ENCODE results near the gene OXER1.

Gene OXER1

DNA sequence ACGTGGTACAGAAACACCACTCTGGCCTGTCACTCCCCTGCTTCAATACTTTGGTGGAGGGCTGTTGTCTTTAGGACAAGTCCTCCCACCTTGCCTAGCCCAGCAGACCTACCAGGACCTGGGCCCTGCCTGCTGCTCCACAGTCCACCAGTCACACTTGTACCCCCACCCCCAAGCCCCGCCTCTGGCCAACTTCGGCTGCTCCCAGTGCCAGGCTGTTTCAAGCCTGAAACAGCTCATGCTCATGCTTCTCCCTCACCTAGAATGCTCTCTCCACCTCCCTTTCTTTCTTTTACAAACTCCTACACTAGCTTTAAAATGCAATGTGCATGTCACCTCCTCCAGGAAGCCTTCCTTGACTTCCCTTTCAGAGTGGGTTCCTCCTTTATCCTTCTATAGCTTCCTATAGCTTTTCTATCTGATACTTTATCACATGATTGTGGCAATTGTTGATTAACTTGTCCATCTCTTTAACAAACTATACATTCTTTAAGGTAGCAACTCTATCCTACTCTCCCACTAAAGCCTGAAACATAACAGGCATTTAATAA, 4.8 kb upstream of the OXER1 start:
- peaks cover 6% of the 10 kb centered on the region; the same call in 1 of the 2 replicates for H3K4me1 ChIP-seq (ENCODE audit: control insufficient read depth, insufficient read depth, low read length)
- no peaks in the 10 kb centered on the region for H3K9me3 ChIP-seq (ENCODE audit: control insufficient read depth, insufficient read depth, low read depth, low read length)
- no peak overlapping the region for H3K9ac ChIP-seq (ENCODE audit: low read length)
- no peak overlapping the region for H3K27ac ChIP-seq (ENCODE audit: low read depth, low read length)
- no peaks in the 10 kb centered on the region for H3K27me3 ChIP-seq (ENCODE audit: control insufficient read depth, insufficient read depth, low read length)
- H3K36me3 ChIP-seq (ENCODE audit: control insufficient read depth, insufficient read depth, low read length), result no peaks in the 10 kb centered on the region
- H3K4me3 ChIP-seq (ENCODE audit: low read depth, low read length), result no peak overlapping the region

DNA sequence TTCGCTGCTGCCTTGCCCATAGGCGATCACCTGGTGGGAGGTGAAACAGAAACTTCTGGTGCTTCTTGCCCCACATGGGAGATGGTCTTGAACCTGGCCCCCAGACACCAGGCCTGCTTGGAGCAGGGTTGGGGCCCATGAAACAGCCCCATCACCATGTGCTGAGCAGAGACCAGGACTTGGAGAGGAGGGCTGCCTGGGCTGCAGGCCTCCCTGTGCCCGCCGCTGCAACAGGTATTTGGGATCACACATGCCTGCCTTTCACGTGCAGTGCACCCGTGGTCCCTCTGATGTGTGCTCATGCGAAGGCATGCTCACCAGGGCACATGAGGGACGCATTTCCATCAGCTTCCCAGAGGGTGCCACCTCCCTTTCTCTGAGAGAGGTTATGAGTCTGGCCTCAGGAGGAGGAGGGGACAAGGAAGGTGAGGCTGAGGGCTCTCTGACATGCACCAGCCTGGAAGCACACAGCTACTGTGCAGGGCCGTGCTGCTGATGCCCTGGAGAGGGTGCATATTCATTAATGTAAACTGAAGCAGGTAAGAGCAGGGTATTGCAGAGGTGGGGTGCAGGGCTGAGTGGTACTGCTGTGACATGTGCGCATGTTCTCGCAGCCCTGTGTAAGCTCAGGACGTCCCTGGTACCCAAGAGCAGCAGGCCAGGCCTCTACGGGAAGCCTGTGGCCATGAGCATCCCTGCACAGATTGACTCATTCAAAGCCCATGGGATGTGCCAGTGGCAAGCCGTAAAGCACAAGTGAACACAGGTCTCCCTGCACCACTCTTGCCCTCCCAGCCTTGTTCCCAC, 4.2 kb upstream of the OXER1 start:
- H3K27me3 ChIP-seq (ENCODE audit: control insufficient read depth, insufficient read depth, low read length), result no peaks in the 10 kb centered on the region
- H3K9me3 ChIP-seq (ENCODE audit: control insufficient read depth, insufficient read depth, low read depth, low read length), result no peaks in the 10 kb centered on the region

DNA sequence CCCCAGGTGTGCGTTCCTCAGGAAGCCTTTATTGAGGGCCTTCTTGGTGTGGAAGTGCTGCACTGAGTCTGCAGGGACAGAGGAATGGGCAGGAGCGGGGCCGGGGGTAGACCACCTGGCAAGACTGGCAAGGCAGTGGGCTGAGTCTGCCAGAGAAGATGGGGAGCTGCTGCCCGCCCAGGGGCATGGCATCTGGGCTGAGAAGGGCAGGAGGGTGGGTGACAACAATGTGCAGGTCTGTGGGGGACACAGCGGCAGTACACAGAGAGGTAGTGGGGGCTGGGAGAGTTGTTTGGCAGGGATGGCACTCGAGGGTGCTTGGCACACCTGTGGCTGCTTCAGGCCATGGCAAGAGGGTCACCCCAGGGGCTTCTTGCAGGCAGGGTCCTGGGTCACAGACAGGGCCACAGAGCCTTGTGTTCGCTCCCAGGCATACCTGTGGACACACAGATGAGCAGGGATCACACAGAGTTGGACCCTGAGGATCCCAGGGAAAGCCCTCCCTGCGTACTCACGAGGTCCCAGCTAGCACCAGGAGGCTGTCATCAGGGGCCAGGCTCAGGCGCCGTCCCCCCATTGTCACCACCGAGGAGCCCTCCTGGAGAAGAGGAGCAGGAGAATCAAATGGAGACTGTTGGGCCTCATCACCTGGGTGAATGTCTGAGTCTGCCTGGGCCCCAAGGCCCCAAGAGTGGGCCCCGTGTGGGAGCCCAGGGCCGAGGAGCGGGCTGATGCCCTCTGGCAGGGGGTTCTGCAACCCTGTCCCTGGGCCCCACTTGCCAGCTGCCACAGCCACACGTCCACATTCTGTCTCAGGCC, 3.4 kb upstream of the OXER1 start:
- Histone ChIP-seq H3K9ac (ENCODE audit: low read length) (no peak overlapping the region), H3K27ac (ENCODE audit: low read depth, low read length) (no peak overlapping the region), H3K27me3 (ENCODE audit: control insufficient read depth, insufficient read depth, low read length) (no peaks in the 10 kb centered on the region), H3K4me1 (ENCODE audit: control insufficient read depth, insufficient read depth, low read length) (no peaks in the 10 kb centered on the region; the same call in 1 of the 2 replicates), H3K4me3 (ENCODE audit: low read depth, low read length) (no peak overlapping the region), H3K9me3 (ENCODE audit: control insufficient read depth, insufficient read depth, low read depth, low read length) (no peaks in the 10 kb centered on the region), H3K36me3 (ENCODE audit: control insufficient read depth, insufficient read depth, low read length) (no peaks in the 10 kb centered on the region)

More for the DNA sequence above, 4.2 kb upstream of the OXER1 start:
- H3K4me1 ChIP-seq (ENCODE audit: control insufficient read depth, insufficient read depth, low read length), result peaks cover 3% of the 10 kb centered on the region; the same call in 1 of the 2 replicates
- no peak overlapping the region for H3K4me3 ChIP-seq (ENCODE audit: low read depth, low read length)
- H3K36me3 ChIP-seq (ENCODE audit: control insufficient read depth, insufficient read depth, low read length), result no peaks in the 10 kb centered on the region
- no peak overlapping the region for H3K9ac ChIP-seq (ENCODE audit: low read length)
- no peak overlapping the region for H3K27ac ChIP-seq (ENCODE audit: low read depth, low read length)

DNA sequence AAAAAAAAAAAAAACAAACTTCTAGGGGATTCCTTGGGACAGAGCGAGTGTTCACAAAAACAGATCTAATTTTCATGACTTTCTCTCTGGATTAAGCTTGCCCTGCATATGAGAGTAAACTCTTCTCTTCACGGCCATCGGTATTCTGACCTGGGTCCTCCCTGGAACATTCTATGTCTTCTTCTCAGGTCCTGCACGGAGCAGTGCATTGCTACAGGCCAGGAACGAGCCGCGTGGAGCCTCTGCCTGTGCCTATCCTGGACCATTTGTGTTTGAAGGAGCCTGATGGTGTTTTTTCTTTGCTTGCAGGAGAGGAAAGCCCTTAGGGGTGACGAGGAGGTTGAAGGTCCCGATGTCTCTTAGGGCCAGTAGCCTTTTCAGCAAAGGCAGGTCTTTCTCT, 1.8 kb upstream of the OXER1 start:
- Histone ChIP-seq H3K9ac (ENCODE audit: low read length) (no peak overlapping the region), H3K4me3 (ENCODE audit: low read depth, low read length) (no peak overlapping the region), H3K4me1 (ENCODE audit: control insufficient read depth, insufficient read depth, low read length) (no peaks in the 10 kb centered on the region; the same call in 1 of the 2 replicates), H3K36me3 (ENCODE audit: control insufficient read depth, insufficient read depth, low read length) (no peaks in the 10 kb centered on the region), H3K9me3 (ENCODE audit: control insufficient read depth, insufficient read depth, low read depth, low read length) (no peaks in the 10 kb centered on the region), H3K27me3 (ENCODE audit: control insufficient read depth, insufficient read depth, low read length) (no peaks in the 10 kb centered on the region), H3K27ac (ENCODE audit: low read depth, low read length) (no peak overlapping the region)

DNA sequence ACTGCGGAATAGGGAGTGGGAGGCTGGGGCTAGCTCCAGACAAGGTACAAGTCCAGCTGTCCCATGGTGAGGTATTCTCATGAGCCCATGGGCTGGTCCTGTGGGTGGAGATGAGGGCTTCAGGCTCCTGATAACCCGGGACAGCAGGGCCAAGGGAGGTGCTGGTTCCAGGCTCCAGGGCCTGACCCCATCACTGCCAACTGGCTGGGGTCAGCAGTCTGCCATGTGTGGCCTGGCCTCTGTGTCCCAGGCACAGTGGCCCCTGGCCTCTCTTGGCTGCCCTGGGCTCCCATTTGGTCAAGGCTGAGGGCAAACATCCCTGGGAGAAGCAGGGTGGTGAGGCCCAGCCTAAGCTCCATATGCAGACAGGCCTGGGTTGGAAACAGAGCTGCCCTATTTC, 966 bp upstream of the OXER1 start:
- Histone ChIP-seq H3K9me3 (ENCODE audit: control insufficient read depth, insufficient read depth, low read depth, low read length) (no peaks in the 10 kb centered on the region), H3K9ac (ENCODE audit: low read length) (no peak overlapping the region)

DNA sequence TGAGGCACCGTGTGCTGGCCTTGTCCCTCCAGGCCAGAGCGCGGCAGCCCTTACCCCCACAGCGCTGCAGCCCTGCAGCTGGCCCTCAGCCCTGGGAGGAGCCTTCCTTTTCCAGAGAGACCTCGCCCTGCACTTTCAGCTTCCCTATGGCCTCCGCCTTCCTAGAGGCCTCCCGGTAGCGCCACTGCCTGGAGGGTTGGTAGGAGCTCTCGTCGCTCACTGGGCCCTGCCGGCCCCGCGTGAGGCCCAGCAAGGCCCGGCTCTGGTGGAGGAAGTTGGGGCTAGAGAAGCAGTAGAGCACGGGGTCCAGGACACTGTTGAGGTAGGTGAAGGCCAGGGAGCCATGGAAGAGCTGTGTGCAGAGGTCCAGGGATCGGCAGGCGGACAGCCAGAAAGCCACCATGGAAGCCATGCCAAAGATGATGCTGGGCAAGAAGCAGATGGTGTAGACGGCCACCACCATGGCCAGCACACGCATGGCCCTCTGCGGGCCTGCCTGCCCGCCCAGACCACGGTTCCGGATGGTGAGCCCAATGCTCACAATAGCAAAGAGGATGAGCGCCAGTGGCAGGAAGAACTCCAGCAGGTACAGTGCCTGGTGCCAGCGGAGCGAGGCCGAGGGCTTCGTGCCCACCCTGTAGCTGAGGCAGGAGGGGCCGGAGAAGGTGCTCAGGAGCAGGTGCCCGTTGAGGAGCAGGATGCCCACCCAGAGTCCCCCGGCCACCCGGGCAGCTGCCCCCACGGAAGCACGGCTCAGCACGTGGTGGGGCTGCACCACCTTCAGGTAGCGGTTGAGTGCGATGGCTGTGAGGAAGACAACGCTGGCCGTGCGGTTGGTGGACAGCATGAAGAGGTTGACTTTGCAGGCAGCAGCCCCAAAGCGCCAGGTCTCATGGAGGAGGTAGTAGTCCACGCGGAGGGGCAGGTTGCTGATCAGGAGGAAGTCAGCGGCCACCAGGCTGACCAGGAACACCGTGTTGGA, 821 bp downstream of the OXER1 start:
- Histone ChIP-seq H3K9ac (ENCODE audit: low read length) (no peak overlapping the region), H3K36me3 (ENCODE audit: control insufficient read depth, insufficient read depth, low read length) (no peaks in the 10 kb centered on the region), H3K4me1 (ENCODE audit: control insufficient read depth, insufficient read depth, low read length) (no peaks in the 10 kb centered on the region; the same call in 1 of the 2 replicates), H3K27me3 (ENCODE audit: control insufficient read depth, insufficient read depth, low read length) (no peaks in the 10 kb centered on the region), H3K4me3 (ENCODE audit: low read depth, low read length) (no peak overlapping the region), H3K9me3 (ENCODE audit: control insufficient read depth, insufficient read depth, low read depth, low read length) (no peaks in the 10 kb centered on the region), H3K27ac (ENCODE audit: low read depth, low read length) (no peak overlapping the region)

More for the DNA sequence above, 966 bp upstream of the OXER1 start:
- Histone ChIP-seq H3K4me3 (ENCODE audit: low read depth, low read length) (no peak overlapping the region), H3K27me3 (ENCODE audit: control insufficient read depth, insufficient read depth, low read length) (no peaks in the 10 kb centered on the region), H3K4me1 (ENCODE audit: control insufficient read depth, insufficient read depth, low read length) (no peaks in the 10 kb centered on the region; the same call in 1 of the 2 replicates), H3K27ac (ENCODE audit: low read depth, low read length) (no peak overlapping the region), H3K36me3 (ENCODE audit: control insufficient read depth, insufficient read depth, low read length) (no peaks in the 10 kb centered on the region)

DNA sequence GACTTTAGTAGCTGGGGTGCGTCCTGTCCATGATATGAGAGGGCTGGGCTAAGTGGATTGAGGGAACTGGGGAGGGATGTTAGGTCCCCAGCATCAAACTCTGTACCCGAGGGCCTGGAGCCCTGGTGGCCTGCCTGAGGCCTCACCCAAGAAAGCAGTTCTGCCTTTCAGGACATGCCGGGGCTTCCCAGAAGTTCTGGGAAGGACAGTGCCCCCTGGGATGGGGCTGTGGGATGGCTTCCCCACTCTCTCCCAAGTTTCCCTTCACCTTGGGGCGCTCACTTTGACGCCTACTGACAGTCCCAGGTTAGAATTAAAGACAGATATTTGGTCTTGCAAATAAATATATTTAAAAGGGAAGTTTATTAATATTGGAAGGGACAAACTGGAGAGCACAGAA, 1.8 kb downstream of the OXER1 start:
- H3K4me3 ChIP-seq (ENCODE audit: low read depth, low read length), result no peak overlapping the region
- H3K36me3 ChIP-seq (ENCODE audit: control insufficient read depth, insufficient read depth, low read length), result no peaks in the 10 kb centered on the region
- H3K4me1 ChIP-seq (ENCODE audit: control insufficient read depth, insufficient read depth, low read length), result no peaks in the 10 kb centered on the region; the same call in 1 of the 2 replicates
- no peaks in the 10 kb centered on the region for H3K9me3 ChIP-seq (ENCODE audit: control insufficient read depth, insufficient read depth, low read depth, low read length)
- no peak overlapping the region for H3K27ac ChIP-seq (ENCODE audit: low read depth, low read length)
- no peaks in the 10 kb centered on the region for H3K27me3 ChIP-seq (ENCODE audit: control insufficient read depth, insufficient read depth, low read length)
- no peak overlapping the region for H3K9ac ChIP-seq (ENCODE audit: low read length)

DNA sequence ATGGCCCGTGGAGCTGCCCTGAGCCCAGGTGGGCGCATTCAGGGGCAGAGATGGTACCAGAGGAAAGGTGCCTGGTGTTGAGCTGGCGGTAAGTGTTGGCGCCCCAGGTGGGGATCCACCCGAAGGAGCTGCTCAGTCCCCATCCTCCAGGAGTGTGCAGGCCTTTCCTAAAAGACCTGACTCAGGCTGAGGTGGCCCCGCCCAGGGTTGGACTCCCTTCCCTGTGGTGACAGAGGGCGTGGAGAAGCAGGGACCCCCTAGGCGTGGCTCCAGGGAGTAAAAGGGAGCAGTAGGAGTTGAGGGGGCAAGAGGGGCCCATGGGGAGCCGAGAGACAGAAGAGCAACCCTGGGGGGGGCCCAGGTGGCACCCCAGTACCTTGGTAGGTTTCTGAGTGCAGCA, 2.4 kb downstream of the OXER1 start:
- H3K4me1 ChIP-seq (ENCODE audit: control insufficient read depth, insufficient read depth, low read length), result peaks cover 3% of the 10 kb centered on the region
- H3K9ac ChIP-seq (ENCODE audit: low read length), result no peak overlapping the region
- H3K27me3 ChIP-seq (ENCODE audit: control insufficient read depth, insufficient read depth, low read length), result no peaks in the 10 kb centered on the region
- H3K9me3 ChIP-seq (ENCODE audit: control insufficient read depth, insufficient read depth, low read depth, low read length), result no peaks in the 10 kb centered on the region
- H3K36me3 ChIP-seq (ENCODE audit: control insufficient read depth, insufficient read depth, low read length), result no peaks in the 10 kb centered on the region
- no peak overlapping the region for H3K27ac ChIP-seq (ENCODE audit: low read depth, low read length)
- H3K4me3 ChIP-seq (ENCODE audit: low read depth, low read length), result no peak overlapping the region

DNA sequence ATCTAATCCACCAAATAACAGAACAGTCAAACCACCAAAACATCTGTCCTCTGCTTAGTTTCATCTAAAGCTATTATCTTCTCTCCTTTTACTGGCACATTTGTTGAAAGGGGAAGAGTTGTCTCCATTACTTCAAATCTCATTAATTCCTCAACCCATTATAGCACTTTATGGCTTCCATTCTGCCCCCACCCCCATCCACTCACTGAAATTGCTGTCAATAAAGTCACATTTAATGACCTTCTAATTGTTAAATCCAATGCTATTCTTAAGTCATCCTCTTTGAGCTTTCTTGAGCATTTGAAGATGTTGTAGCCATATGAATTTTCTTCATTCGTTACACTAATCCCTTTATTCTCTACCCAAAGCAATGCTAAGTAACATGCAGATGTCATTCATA, 5.2 kb downstream of the OXER1 start:
- H3K27me3 ChIP-seq (ENCODE audit: control insufficient read depth, insufficient read depth, low read length), result no peaks in the 10 kb centered on the region
- H3K4me3 ChIP-seq (ENCODE audit: low read depth, low read length), result no peak overlapping the region
- peaks cover 7% of the 10 kb centered on the region for H3K4me1 ChIP-seq (ENCODE audit: control insufficient read depth, insufficient read depth, low read length)
- peaks cover 5% of the 10 kb centered on the region for H3K36me3 ChIP-seq (ENCODE audit: control insufficient read depth, insufficient read depth, low read length)
- H3K9ac ChIP-seq (ENCODE audit: low read length), result no peak overlapping the region
- no peak overlapping the region for H3K27ac ChIP-seq (ENCODE audit: low read depth, low read length)
- no peaks in the 10 kb centered on the region for H3K9me3 ChIP-seq (ENCODE audit: control insufficient read depth, insufficient read depth, low read depth, low read length)

DNA sequence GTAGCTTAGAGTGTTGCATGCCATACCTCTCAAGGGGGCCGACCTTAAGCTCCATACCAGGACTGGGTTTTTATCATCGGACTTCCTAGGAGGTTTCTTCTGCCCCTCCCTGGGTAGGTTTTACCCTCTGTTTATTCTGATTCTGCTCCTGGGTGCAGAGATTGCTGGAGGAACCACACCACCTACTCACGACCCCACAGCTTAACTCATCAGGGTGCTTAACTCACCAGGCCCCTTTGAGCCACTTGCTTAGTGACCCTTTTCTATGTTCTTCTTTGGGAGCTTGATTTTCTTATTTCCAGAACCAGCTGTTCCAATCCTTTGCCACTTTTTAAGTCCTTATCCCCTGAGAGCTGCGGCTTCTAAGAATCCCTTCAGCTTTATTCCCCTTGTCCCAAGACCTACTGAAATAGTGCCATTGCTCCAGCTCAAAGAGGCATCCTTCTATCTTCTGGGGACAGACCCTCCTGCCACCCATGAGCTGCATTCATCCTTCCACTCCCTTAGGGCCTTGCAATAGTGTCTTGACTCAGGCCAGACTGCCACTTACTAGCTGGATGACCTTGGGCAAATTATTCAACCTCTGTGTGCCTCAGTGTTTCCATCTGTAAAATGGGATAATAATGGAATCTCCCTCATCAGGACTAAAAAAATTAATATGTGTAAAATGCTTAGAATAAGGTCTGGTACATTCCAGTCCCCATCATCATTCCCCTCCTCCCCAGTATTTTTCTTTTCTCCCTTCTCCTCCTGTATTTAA, 5.8 kb downstream of the OXER1 start:
- Histone ChIP-seq H3K36me3 (ENCODE audit: control insufficient read depth, insufficient read depth, low read length) (peaks cover 6% of the 10 kb centered on the region), H3K9ac (ENCODE audit: low read length) (no peak overlapping the region), H3K4me1 (ENCODE audit: control insufficient read depth, insufficient read depth, low read length) (peaks cover 7% of the 10 kb centered on the region), H3K4me3 (ENCODE audit: low read depth, low read length) (no peak overlapping the region), H3K9me3 (ENCODE audit: control insufficient read depth, insufficient read depth, low read depth, low read length) (no peaks in the 10 kb centered on the region), H3K27ac (ENCODE audit: low read depth, low read length) (no peak overlapping the region), H3K27me3 (ENCODE audit: control insufficient read depth, insufficient read depth, low read length) (no peaks in the 10 kb centered on the region)

All from HUES6 (cell line).